AG20443 (cell line): ENCODE measurements around the gene CLK3.

Experiments used
- DNase-seq: peaks from one replicate; pipeline ENCODE4 v3.0.0; 2012; ENCODE audit warnings: low spot score, mixed read lengths

CLK3 gene

GRCh38 chr15:74603026-74603788, 12.4 kb upstream of the CLK3 start:
- no peak for DNase-seq

GRCh38 chr15:74603789-74604705, 11.6 kb upstream of the CLK3 start:
- DNase-seq, result no peak

- DNase-seq, result no peak
These were observed 10.4 kb upstream of the CLK3 start for GRCh38 chr15:74604983-74605794.

GRCh38 chr15:74605795-74606150, 9.9 kb upstream of the CLK3 start:
- no peak for DNase-seq

- DNase-seq, result no peak
These were observed 6.8 kb upstream of the CLK3 start for GRCh38 chr15:74608786-74609185.

GRCh38 chr15:74609938-74610301, 5.7 kb upstream of the CLK3 start:
- DNase-seq, result no peak

GRCh38 chr15:74610302-74610951, 5.2 kb upstream of the CLK3 start:
- DNase-seq, result no peak

GRCh38 chr15:74611341-74611740, 4.3 kb upstream of the CLK3 start:
- no peak for DNase-seq

- DNase-seq, result no peak
These were observed 3.8 kb upstream of the CLK3 start for GRCh38 chr15:74611834-74612233.

GRCh38 chr15:74612677-74613076, 3.0 kb upstream of the CLK3 start:
- DNase-seq, result no peak

GRCh38 chr15:74613089-74613952, 2.3 kb upstream of the CLK3 start:
- DNase-seq, result no peak

GRCh38 chr15:74613953-74614743, 1.5 kb upstream of the CLK3 start:
- DNase-seq, result no peak

- DNase-seq, result peak; percentile 98
These were observed 710 bp upstream of the CLK3 start for GRCh38 chr15:74614744-74615507.

- DNase-seq, result peak; percentile 51
These were observed 817 bp downstream of the CLK3 start for GRCh38 chr15:74616366-74616939.

- no peak for DNase-seq
These were observed 1.4 kb downstream of the CLK3 start for GRCh38 chr15:74616996-74617395.

- DNase-seq, result no peak
These were observed 3.4 kb downstream of the CLK3 start for GRCh38 chr15:74618841-74619596.

- DNase-seq, result no peak
These were observed 4.4 kb downstream of the CLK3 start for GRCh38 chr15:74619916-74620635.
